Thoracic aorta (tissue), 2 donors: Measurements from ENCODE around the gene NECAP2. TPM values are rescaled to one million over a fixed set of nuclear protein-coding genes. Genes with fewer than 3 reads are reported as not detected.

Experiments used
- total RNA-seq, 2 donors: library from RNA; depleted of rRNA; stranded (reverse); fragments of >200 nt; gene quantifications; one replicate each; pipeline versions ENCODE4 v1.1.0 to v1.2.3, GENCODE V29; 2016

Gene NECAP2
- total RNA-seq, 2 donors from 2014 or later, result 38.9 to 55.1 TPM

Other genes with a start within 250 kb of the NECAP2 start
- gene ARHGEF19, start 228.1 kb upstream of the NECAP2 start, total RNA-seq, result 1 to 10 TPM; 8.1 to 8.5 TPM
- 10 to 100 TPM in 1 of 2 donors, 1 to 10 TPM in 1; 9.3 to 14.6 TPM for gene CPLANE2, start 203.5 kb upstream of the NECAP2 start, total RNA-seq
- 10 to 100 TPM; 71.2 to 72.2 TPM for gene FBXO42, start 88.2 kb upstream of the NECAP2 start, total RNA-seq
- gene SZRD1, start 73.5 kb upstream of the NECAP2 start, total RNA-seq, result 10 to 100 TPM; 79.4 to 85.4 TPM
- not detected for gene SPATA21, start 3.3 kb upstream of the NECAP2 start, total RNA-seq
- under 1 TPM; under 0.01 TPM for gene RNU1-1, start 73.6 kb downstream of the NECAP2 start, total RNA-seq
- gene NBPF1, start 172.8 kb downstream of the NECAP2 start, total RNA-seq, result 10 to 100 TPM; 21.0 to 63.2 TPM
- gene RNU1-3, start 226.2 kb downstream of the NECAP2 start, total RNA-seq, result under 1 TPM; under 0.01 TPM